PC-9 (cell line): Measurements from ENCODE around the gene IGF2. TPM values are rescaled to one million over a fixed set of nuclear protein-coding genes. Genes with fewer than 3 reads are reported as not detected.

ENCODE experiments used
- BruUV-seq: library from RNA; stranded (reverse); fragments of 400-500 nt; replicated peaks from 2 replicates; lab custom pipeline; 2021; lab: Mats Ljungman, UMichigan
- CTCF ChIA-PET: fragments of 300-600 bp; sonication (Branson Sonifier 250); formaldehyde crosslinking; loops from one replicate; lab custom pipeline; 2022; ENCODE audit warnings: antibody characterized with exemption; lab: Charles Lee
- POLR2A ChIA-PET: fragments of 300-600 bp; sonication (Branson Sonifier 250); formaldehyde crosslinking; loops from one replicate; lab custom pipeline; 2022; ENCODE audit warnings: antibody characterized with exemption; ENCODE audit not compliant: unreplicated experiment; lab: Charles Lee
- DNase-seq, 2 experiments: peaks; one replicate each; pipeline versions ENCODE4 v3.0.0 to v3.0.0-alpha.2; 2015 to 2022; ENCODE audit warnings: mixed read lengths in 1 of 2
- H2AFZ ChIP-seq: fragments of 200-600 bp; sonication (generic); 2 replicates; pipeline ENCODE4 v1.8.1; 2017; ENCODE audit warnings: antibody characterized with exemption
- H3F3A ChIP-seq: fragments of 200-600 bp; sonication (generic); 2 replicates; pipeline ENCODE4 v1.8.1; 2017; ENCODE audit warnings: antibody characterized with exemption, mild to moderate bottlenecking, low read depth; ENCODE audit not compliant: insufficient read depth
- H3K27ac ChIP-seq: fragments of 200-600 bp; sonication (generic); 2 replicates; pipeline ENCODE4 v1.6.1; 2016; ENCODE audit warnings: mixed run types
- H3K27me3 ChIP-seq: fragments of 200-600 bp; sonication (generic); 2 replicates; pipeline ENCODE4 v1.6.1; 2016; ENCODE audit warnings: low read depth, mixed run types; ENCODE audit not compliant: insufficient read depth
- H3K36me3 ChIP-seq: fragments of 200-600 bp; sonication (generic); 2 replicates; pipeline ENCODE4 v1.6.1; 2016; ENCODE audit warnings: low read depth, mixed run types
- H3K4me1 ChIP-seq: fragments of 200-600 bp; sonication (generic); replicated peaks from 2 replicates; pipeline ENCODE4 v1.6.1; 2016; ENCODE audit warnings: mixed run types; ENCODE audit not compliant: insufficient read depth
- H3K4me2 ChIP-seq: fragments of 200-600 bp; sonication (generic); 2 replicates; pipeline ENCODE4 v1.6.1; 2017; ENCODE audit warnings: mixed run types
- H3K4me3 ChIP-seq: fragments of 200-600 bp; sonication (generic); 2 replicates; pipeline ENCODE4 v1.6.1; 2016; ENCODE audit warnings: mixed run types
- H3K79me2 ChIP-seq: fragments of 200-600 bp; sonication (generic); 2 replicates; pipeline ENCODE4 v1.6.1; 2017; ENCODE audit warnings: low read depth, mixed run types
- H3K9me2 ChIP-seq: fragments of 200-600 bp; sonication (generic); 2 replicates; pipeline ENCODE4 v1.8.1; 2017; ENCODE audit warnings: mild to moderate bottlenecking; ENCODE audit not compliant: insufficient read depth
- H3K9me3 ChIP-seq: fragments of 200-600 bp; sonication (generic); 2 replicates; pipeline ENCODE4 v1.8.1; 2016; ENCODE audit warnings: low read depth; ENCODE audit not compliant: insufficient read depth
- H4K20me1 ChIP-seq: fragments of 200-600 bp; sonication (generic); 2 replicates; pipeline ENCODE4 v1.8.1; 2017; ENCODE audit not compliant: insufficient read depth
- CTCF ChIP-seq: fragments of 200-600 bp; sonication (generic); conservative IDR thresholded peaks from 2 replicates; pipeline ENCODE4 v1.6.1; 2017; ENCODE audit warnings: mixed run types, antibody characterized with exemption, mild to moderate bottlenecking, moderate library complexity
- EZH2 ChIP-seq: fragments of 200-600 bp; sonication (generic); IDR thresholded peaks from 2 replicates; pipeline ENCODE4 v1.8.0; 2017; ENCODE audit warnings: antibody characterized with exemption, low read depth
- intact Hi-C: fragments of 100-400 bp; cut with micrococcal nuclease; formaldehyde crosslinking; loops from one replicate; pipeline ENCODE4 v1.10.0; 2022; ENCODE audit not compliant: unreplicated experiment
- total RNA-seq: library from RNA; stranded (reverse); gene quantifications from 2 replicates; pipeline ENCODE4 v1.2.3, GENCODE V29; 2021

The IGF2 gene
- total RNA-seq, 1 experiment from 2014 or later: 0.24 TPM

- TF ChIP-seq CTCF: no peak
- TF ChIP-seq EZH2: no peak
- intact Hi-C loops: no loop called here
- Histone ChIP-seq H3F3A (no peaks in the 10 kb centered on the region), H3K4me1 (no peaks in the 10 kb centered on the region), H3K79me2 (no peaks in the 10 kb centered on the region), H4K20me1 (no peaks in the 10 kb centered on the region), H3K9me3 (no peaks in the 10 kb centered on the region), H2AFZ (no peak overlapping the region), H3K36me3 (no peaks in the 10 kb centered on the region), H3K27ac (no peak overlapping the region), H3K9me2 (no peaks in the 10 kb centered on the region), H3K4me2 (no peak overlapping the region), H3K27me3 (peaks cover 26% of the 10 kb centered on the region), H3K4me3 (no peak overlapping the region)
- DNase-seq: no peak
- no TSS peak for BruUV-seq
- ChIA-PET CTCF (no interaction called here), POLR2A (no interaction called here)
These were observed 10.5 kb downstream of the IGF2 start for GRCh38 chr11:2128511-2129307.

GRCh38 chr11:2128130-2128510, 11.1 kb downstream of the IGF2 start:
- no peaks in the 10 kb centered on the region for H3K9me3 ChIP-seq
- no peak overlapping the region for H3K4me3 ChIP-seq
- ChIA-PET POLR2A (no interaction called here), CTCF (no interaction called here)
- H3K4me2 ChIP-seq: no peak overlapping the region
- no peaks in the 10 kb centered on the region for H3K4me1 ChIP-seq
- peaks cover 21% of the 10 kb centered on the region for H3K27me3 ChIP-seq
- no TSS peak for BruUV-seq
- no peaks in the 10 kb centered on the region for H3K79me2 ChIP-seq
- no peak overlapping the region for H3K27ac ChIP-seq
- H4K20me1 ChIP-seq: no peaks in the 10 kb centered on the region
- intact Hi-C loops: no loop called here
- no peak for TF ChIP-seq CTCF
- TF ChIP-seq EZH2: no peak
- no peak overlapping the region for H2AFZ ChIP-seq
- no peak for DNase-seq
- H3F3A ChIP-seq: no peaks in the 10 kb centered on the region
- no peaks in the 10 kb centered on the region for H3K9me2 ChIP-seq
- H3K36me3 ChIP-seq: no peaks in the 10 kb centered on the region

GRCh38 chr11:2127482-2128129, 11.6 kb downstream of the IGF2 start:
- no peaks in the 10 kb centered on the region for H3K79me2 ChIP-seq

More at GRCh38 chr11:2127482-2128129, 11.6 kb downstream of the IGF2 start:
- no peaks in the 10 kb centered on the region for H3K36me3 ChIP-seq
- H3K9me3 ChIP-seq: no peaks in the 10 kb centered on the region
- CTCF ChIA-PET: interaction anchor here (0.8 kb wide), 1 partner anchor 51 kb away, joined by 3 read pairs; no protein-coding TSS in a partner anchor
- no peak overlapping the region for H3K4me3 ChIP-seq
- no peak for DNase-seq
- peaks cover 21% of the 10 kb centered on the region for H3K27me3 ChIP-seq
- TF ChIP-seq CTCF (no peak), EZH2 (no peak)
- no peak overlapping the region for H2AFZ ChIP-seq
- no peaks in the 10 kb centered on the region for H4K20me1 ChIP-seq
- POLR2A ChIA-PET: no interaction called here
- intact Hi-C loops: no loop called here
- no peak overlapping the region for H3K27ac ChIP-seq
- no TSS peak for BruUV-seq
- H3K4me2 ChIP-seq: no peak overlapping the region
- H3F3A ChIP-seq: no peaks in the 10 kb centered on the region
- H3K9me2 ChIP-seq: no peaks in the 10 kb centered on the region
- H3K4me1 ChIP-seq: peaks cover 2% of the 10 kb centered on the region
